UCSD-AML1 (cell line): ENCODE data around the gene SPI1.
"Not testable (repeated sequence)": the region's sequence is repeated elsewhere in the genome, so short reads cannot be mapped to it uniquely, and the experiment has no call there.

Experiments
- DNase-seq: peaks from one replicate; lab custom pipeline; 2025; ENCODE audit not compliant: unreplicated experiment; lab: John Stamatoyannopoulos, UW

Gene SPI1

GRCh38 chr11:47327949-47328348 lies 50.4 kb downstream of the SPI1 start:
- DNase-seq = no peak

- no peak for DNase-seq
Observed at GRCh38 chr11:47327025-47327424, 51.3 kb downstream of the SPI1 start.

GRCh38 chr11:47326198-47326597 lies 52.1 kb downstream of the SPI1 start:
- DNase-seq = no peak

- DNase-seq = no peak
Observed at GRCh38 chr11:47325271-47326041, 52.9 kb downstream of the SPI1 start.

- no peak for DNase-seq
Observed at GRCh38 chr11:47324520-47324919, 53.8 kb downstream of the SPI1 start.

- no peak for DNase-seq
Observed at GRCh38 chr11:47318166-47318565, 60.2 kb downstream of the SPI1 start.

- DNase-seq = no peak
Observed at GRCh38 chr11:47317064-47317828, 61.1 kb downstream of the SPI1 start.

GRCh38 chr11:47316501-47316900 lies 61.8 kb downstream of the SPI1 start:
- not testable (repeated sequence) for DNase-seq

- no peak for DNase-seq
Observed at GRCh38 chr11:47314992-47315391, 63.4 kb downstream of the SPI1 start.

- DNase-seq = no peak
Observed at GRCh38 chr11:47308050-47308823, 70.1 kb downstream of the SPI1 start.

- no peak for DNase-seq
Observed at GRCh38 chr11:47306484-47306844, 71.9 kb downstream of the SPI1 start.

GRCh38 chr11:47305734-47306483 lies 72.4 kb downstream of the SPI1 start:
- no peak for DNase-seq
